ENCODE data around the gene ATP8A2.

ATP8A2 gene

GRCh38 chr13:25846222-25846984, 474.6 kb downstream of the ATP8A2 start:
- no peak for DNase-seq (ENCODE audit: low read depth, low spot score)
- Histone ChIP-seq H3K27ac (no peak overlapping the region), H3K36me3 (ENCODE audit: insufficient read depth, low read length) (no peaks in the 10 kb centered on the region), H3K4me3 (no peak overlapping the region), H3K9me3 (ENCODE audit: low read depth, low read length) (no peaks in the 10 kb centered on the region), H3K9ac (ENCODE audit: insufficient read length) (no peak overlapping the region)
- TF ChIP-seq POLR2AphosphoS5 (IDR thresholded peaks at IDR 0.05; ENCODE audit: borderline replicate concordance, low read depth, low read length) (no peak), EZH2 (IDR thresholded peaks at IDR 0.05) (no peak), FOXP2 (optimal IDR thresholded peaks at IDR 0.05; ENCODE audit: control extremely low read depth, extremely low read length, insufficient read depth) (no peak)

GRCh38 chr13:25847145-25847544, 475.4 kb downstream of the ATP8A2 start:
- no peak for DNase-seq (ENCODE audit: low read depth, low spot score)
- no peak overlapping the region for H3K4me3 ChIP-seq
- TF ChIP-seq FOXP2 (optimal IDR thresholded peaks at IDR 0.05; ENCODE audit: control extremely low read depth, extremely low read length, insufficient read depth), result no peak
- TF ChIP-seq EZH2 (IDR thresholded peaks at IDR 0.05), result no peak
- TF ChIP-seq POLR2AphosphoS5 (IDR thresholded peaks at IDR 0.05; ENCODE audit: borderline replicate concordance, low read depth, low read length), result no peak
- no peaks in the 10 kb centered on the region for H3K9me3 ChIP-seq (ENCODE audit: low read depth, low read length)
- H3K27ac ChIP-seq, result no peak overlapping the region
- H3K36me3 ChIP-seq (ENCODE audit: insufficient read depth, low read length), result no peaks in the 10 kb centered on the region
- no peak overlapping the region for H3K9ac ChIP-seq (ENCODE audit: insufficient read length)

GRCh38 chr13:25847635-25848626, 476.2 kb downstream of the ATP8A2 start:
- Histone ChIP-seq H3K9ac (ENCODE audit: insufficient read length) (no peak overlapping the region), H3K9me3 (ENCODE audit: low read depth, low read length) (no peaks in the 10 kb centered on the region), H3K27ac (0 out of 2 replicates have a peak overlapping the region, but pooled peaks have one; percentile 17), H3K4me3 (no peak overlapping the region), H3K36me3 (ENCODE audit: insufficient read depth, low read length) (no peaks in the 10 kb centered on the region)
- no peak for TF ChIP-seq FOXP2 (optimal IDR thresholded peaks at IDR 0.05; ENCODE audit: control extremely low read depth, extremely low read length, insufficient read depth)
- no peak for TF ChIP-seq POLR2AphosphoS5 (IDR thresholded peaks at IDR 0.05; ENCODE audit: borderline replicate concordance, low read depth, low read length)
- no peak for DNase-seq (ENCODE audit: low read depth, low spot score)

- no peak for DNase-seq (ENCODE audit: low read depth, low spot score)
- Histone ChIP-seq H3K36me3 (ENCODE audit: insufficient read depth, low read length) (no peaks in the 10 kb centered on the region), H3K27ac (0 out of 2 replicates have a peak overlapping the region, but pooled peaks have one; percentile 19), H3K9me3 (ENCODE audit: low read depth, low read length) (no peaks in the 10 kb centered on the region), H3K9ac (ENCODE audit: insufficient read length) (no peak overlapping the region), H3K4me3 (0 out of 2 replicates have a peak overlapping the region, but pooled peaks have one; percentile 8)
- TF ChIP-seq EZH2 (IDR thresholded peaks at IDR 0.05) (no peak), FOXP2 (optimal IDR thresholded peaks at IDR 0.05; ENCODE audit: control extremely low read depth, extremely low read length, insufficient read depth) (no peak), POLR2AphosphoS5 (IDR thresholded peaks at IDR 0.05; ENCODE audit: borderline replicate concordance, low read depth, low read length) (no peak)
Measured at GRCh38 chr13:25848812-25849745, 477.3 kb downstream of the ATP8A2 start.

GRCh38 chr13:25857830-25858229, 486.1 kb downstream of the ATP8A2 start:
- DNase-seq (ENCODE audit: low read depth, low spot score), result no peak
- H3K27ac ChIP-seq, result no peak overlapping the region
- no peak overlapping the region for H3K4me3 ChIP-seq
- H3K36me3 ChIP-seq (ENCODE audit: insufficient read depth, low read length), result no peaks in the 10 kb centered on the region
- TF ChIP-seq EZH2 (IDR thresholded peaks at IDR 0.05) (no peak), FOXP2 (optimal IDR thresholded peaks at IDR 0.05; ENCODE audit: control extremely low read depth, extremely low read length, insufficient read depth) (no peak), POLR2AphosphoS5 (IDR thresholded peaks at IDR 0.05; ENCODE audit: borderline replicate concordance, low read depth, low read length) (no peak)
- no peak overlapping the region for H3K9ac ChIP-seq (ENCODE audit: insufficient read length)
- H3K9me3 ChIP-seq (ENCODE audit: low read depth, low read length), result no peaks in the 10 kb centered on the region

- Histone ChIP-seq H3K9ac (ENCODE audit: insufficient read length) (no peak overlapping the region), H3K27ac (no peak overlapping the region), H3K36me3 (ENCODE audit: insufficient read depth, low read length) (no peaks in the 10 kb centered on the region), H3K9me3 (ENCODE audit: low read depth, low read length) (no peaks in the 10 kb centered on the region), H3K4me3 (no peak overlapping the region)
- no peak for DNase-seq (ENCODE audit: low read depth, low spot score)
- TF ChIP-seq POLR2AphosphoS5 (IDR thresholded peaks at IDR 0.05; ENCODE audit: borderline replicate concordance, low read depth, low read length) (no peak), FOXP2 (optimal IDR thresholded peaks at IDR 0.05; ENCODE audit: control extremely low read depth, extremely low read length, insufficient read depth) (no peak), EZH2 (IDR thresholded peaks at IDR 0.05) (no peak)
Measured at GRCh38 chr13:25859528-25859927, 487.8 kb downstream of the ATP8A2 start.

GRCh38 chr13:25860265-25860664, 488.5 kb downstream of the ATP8A2 start:
- Histone ChIP-seq H3K27ac (no peak overlapping the region), H3K9ac (ENCODE audit: insufficient read length) (no peak overlapping the region), H3K36me3 (ENCODE audit: insufficient read depth, low read length) (no peaks in the 10 kb centered on the region), H3K4me3 (no peak overlapping the region), H3K9me3 (ENCODE audit: low read depth, low read length) (no peaks in the 10 kb centered on the region)
- no peak for DNase-seq (ENCODE audit: low read depth, low spot score)
- TF ChIP-seq FOXP2 (optimal IDR thresholded peaks at IDR 0.05; ENCODE audit: control extremely low read depth, extremely low read length, insufficient read depth), result no peak
- TF ChIP-seq EZH2 (IDR thresholded peaks at IDR 0.05), result no peak
- no peak for TF ChIP-seq POLR2AphosphoS5 (IDR thresholded peaks at IDR 0.05; ENCODE audit: borderline replicate concordance, low read depth, low read length)
